CD4-positive, CD25-positive, alpha-beta regulatory T cell (primary cell): Measurements from ENCODE around the gene VMO1. TPM values are rescaled to one million over a fixed set of nuclear protein-coding genes. Genes with fewer than 3 reads are reported as not detected.

Experiments used
- ATAC-seq, 2 donors: fragments of 150-1000 bp; cut with Tn5 transposase; one replicate each; pipeline ENCODE4 v1.10.0; 2021; ENCODE audit warnings: low read depth in 2 of 2, moderate number of reproducible peaks in 2 of 2, moderate library complexity in 1 of 2
- DNase-seq, 3 donors: peaks; one replicate each; pipeline versions ENCODE4 v3.0.0 to v3.0.0-alpha.2; 2012 to 2022; ENCODE audit warnings: mixed read lengths in 1 of 3
- H3K27ac ChIP-seq: one replicate; pipeline ENCODE4 v1.7.0; 2013; ENCODE audit warnings: mild to moderate bottlenecking, low read length; ENCODE audit not compliant: insufficient read depth, poor library complexity, severe bottlenecking
- H3K27me3 ChIP-seq: one replicate; pipeline ENCODE4 v1.7.0; 2013; ENCODE audit warnings: low read length; ENCODE audit not compliant: control insufficient read depth, insufficient read depth
- H3K36me3 ChIP-seq: one replicate; pipeline ENCODE4 v1.7.0; 2013; ENCODE audit warnings: mild to moderate bottlenecking, low read length, moderate library complexity; ENCODE audit not compliant: control insufficient read depth, insufficient read depth
- H3K4me1 ChIP-seq: 2 replicates; pipeline ENCODE4 v1.7.0; 2013; ENCODE audit warnings: mild to moderate bottlenecking, low read length; ENCODE audit not compliant: insufficient read depth, control insufficient read depth, poor library complexity, severe bottlenecking
- H3K4me3 ChIP-seq: one replicate; pipeline ENCODE4 v1.7.0; 2013; ENCODE audit warnings: low read depth, mild to moderate bottlenecking, low read length, moderate library complexity
- H3K9me3 ChIP-seq, 2 experiments: 1 replicate in 1 of 2; 2 replicates in 1 of 2; pipeline ENCODE4 v1.7.0; 2013; ENCODE audit warnings: low read length in 2 of 2, mild to moderate bottlenecking in 1 of 2, moderate library complexity in 1 of 2; ENCODE audit not compliant: control insufficient read depth in 2 of 2
- H3K27ac Mint-ChIP-seq, 3 donors: one replicate each; pipeline ENCODE4 v1.8.0; 2020 to 2022; ENCODE audit warnings: mild to moderate bottlenecking in 3 of 3, mixed read lengths in 3 of 3, moderate library complexity in 2 of 3
- H3K27me3 Mint-ChIP-seq: one replicate; pipeline ENCODE4 v1.8.0; 2022; ENCODE audit warnings: mild to moderate bottlenecking, mixed read lengths
- H3K36me3 Mint-ChIP-seq: one replicate; pipeline ENCODE4 v1.8.0; 2020; ENCODE audit warnings: mixed read lengths
- H3K4me1 Mint-ChIP-seq, 4 donors: one replicate each; pipeline ENCODE4 v1.8.0; 2020 to 2022; ENCODE audit warnings: mixed read lengths in 4 of 4, mild to moderate bottlenecking in 1 of 4
- H3K4me3 Mint-ChIP-seq, 4 donors: one replicate each; pipeline ENCODE4 v1.8.0; 2020 to 2022; ENCODE audit warnings: mild to moderate bottlenecking in 4 of 4, mixed read lengths in 4 of 4, moderate library complexity in 3 of 4
- H3K9me3 Mint-ChIP-seq, 7 donors: one replicate each; pipeline ENCODE4 v1.8.0; 2020 to 2022; ENCODE audit warnings: mixed read lengths in 7 of 7, mild to moderate bottlenecking in 3 of 7, moderate library complexity in 2 of 7
- polyA plus RNA-seq, 4 donors: library from polyadenylated mRNA; unstranded; fragments of 300-500 nt; fragmentation: Illumina TruSeq; gene quantifications; one replicate each; pipeline ENCODE4 v1.2.3, GENCODE V29; 2021
- total RNA-seq: library from RNA; stranded (reverse); gene quantifications from one replicate; pipeline ENCODE4 v1.2.3, GENCODE V29; 2022

Gene VMO1
- total and polyA plus RNA-seq, 5 donors from 2014 or later, result 0.71 TPM; not detected in 4

DNA sequence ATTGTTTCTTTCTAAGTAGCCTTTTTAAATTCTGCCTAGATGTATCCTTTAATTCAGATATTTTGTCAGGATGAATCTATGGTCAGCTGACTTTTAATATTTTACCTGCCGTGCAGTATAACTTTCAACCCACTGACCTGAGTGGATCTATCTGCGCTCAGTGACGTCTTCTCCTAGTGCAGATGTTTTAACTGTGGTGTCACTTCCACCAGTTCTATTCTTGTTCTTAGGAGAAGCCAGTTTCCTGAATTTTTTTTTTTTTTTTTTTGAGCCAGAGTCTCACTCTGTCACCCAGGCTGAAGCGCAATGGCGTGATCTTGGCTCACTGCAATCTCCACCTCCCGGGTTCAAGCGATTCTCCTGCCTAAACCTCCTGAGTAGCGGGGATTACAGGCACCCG, 19.4 kb downstream of the VMO1 start:
- H3K9me3 Mint-ChIP-seq, result no peaks in the 10 kb centered on the region
- DNase-seq (no peak), ATAC-seq (no peak)
- no peak overlapping the region for H3K4me3 ChIP-seq
- no peak overlapping the region for H3K4me3 Mint-ChIP-seq
- H3K27ac ChIP-seq, result no peak overlapping the region
- H3K9me3 ChIP-seq, result no peaks in the 10 kb centered on the region
- H3K4me1 ChIP-seq, result peaks cover 4% of the 10 kb centered on the region
- peaks cover 12% of the 10 kb centered on the region for H3K27me3 Mint-ChIP-seq
- peaks cover 0 to 7% (median 4%) of the 10 kb centered on the region in 4 donors for H3K4me1 Mint-ChIP-seq
- no peak overlapping the region for H3K27ac Mint-ChIP-seq
- H3K36me3 Mint-ChIP-seq, result no peaks in the 10 kb centered on the region
- H3K36me3 ChIP-seq, result no peaks in the 10 kb centered on the region
- H3K27me3 ChIP-seq, result no peaks in the 10 kb centered on the region

DNA sequence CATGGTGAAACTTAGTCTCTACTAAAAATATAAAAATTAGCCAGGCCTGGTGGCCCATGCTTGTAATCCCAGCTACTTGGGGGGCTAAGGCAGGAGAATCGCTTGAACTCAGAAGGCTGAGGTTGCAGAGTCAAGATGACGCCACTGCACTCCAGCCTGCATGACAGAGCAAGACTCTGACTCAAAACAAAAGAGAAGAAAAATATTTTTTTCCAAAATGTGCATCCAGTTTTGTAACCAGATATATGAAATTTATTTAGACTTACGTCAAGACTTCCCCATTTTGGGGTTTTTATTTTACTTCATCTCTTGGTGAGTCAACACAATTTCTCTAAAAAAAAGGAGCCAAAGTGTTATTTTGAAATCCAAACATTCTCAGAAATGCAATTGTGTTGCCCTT, 20.0 kb downstream of the VMO1 start:
- Histone ChIP-seq H3K4me3 (no peak overlapping the region), H3K27me3 (no peaks in the 10 kb centered on the region), H3K27ac (no peak overlapping the region), H3K9me3 (no peaks in the 10 kb centered on the region), H3K36me3 (no peaks in the 10 kb centered on the region), H3K4me1 (no peaks in the 10 kb centered on the region)
- Mint-ChIP-seq H3K27ac (no peak overlapping the region), H3K4me1 (peaks cover 0 to 2% (median under 1%) of the 10 kb centered on the region in 4 donors), H3K4me3 (no peak overlapping the region), H3K9me3 (no peaks in the 10 kb centered on the region), H3K27me3 (peaks cover 13% of the 10 kb centered on the region), H3K36me3 (no peaks in the 10 kb centered on the region)
- DNase-seq, result no peak
- no peak for ATAC-seq

DNA sequence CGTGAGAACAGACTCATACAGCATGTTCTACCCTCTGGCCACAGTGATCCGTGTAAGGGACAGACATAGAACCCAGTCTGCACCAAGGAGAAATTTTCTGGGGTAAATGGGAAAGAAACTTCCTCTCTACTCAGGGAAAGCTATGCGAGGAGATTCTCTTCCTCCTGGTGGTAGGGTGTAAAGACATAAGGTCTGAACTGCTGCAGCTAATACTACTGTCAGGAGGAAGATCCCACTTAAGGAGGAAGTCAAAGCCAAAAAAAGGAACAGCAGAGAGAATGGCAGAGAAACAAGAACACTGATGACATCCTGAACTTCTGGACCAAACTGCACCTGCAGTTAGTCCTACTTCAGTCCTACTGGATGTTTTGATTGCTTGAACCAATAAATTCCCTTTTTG, 21.6 kb downstream of the VMO1 start:
- Histone ChIP-seq H3K36me3 (no peaks in the 10 kb centered on the region), H3K4me3 (no peak overlapping the region), H3K27ac (no peak overlapping the region), H3K27me3 (no peaks in the 10 kb centered on the region), H3K4me1 (no peaks in the 10 kb centered on the region), H3K9me3 (no peaks in the 10 kb centered on the region)
- H3K9me3 Mint-ChIP-seq, result no peaks in the 10 kb centered on the region
- no peaks in the 10 kb centered on the region for H3K36me3 Mint-ChIP-seq
- ATAC-seq (no peak), DNase-seq (no peak)
- no peaks in the 10 kb centered on the region for H3K4me1 Mint-ChIP-seq
- H3K27ac Mint-ChIP-seq, result no peak overlapping the region
- no peak overlapping the region for H3K4me3 Mint-ChIP-seq
- H3K27me3 Mint-ChIP-seq, result peaks cover 25% of the 10 kb centered on the region

DNA sequence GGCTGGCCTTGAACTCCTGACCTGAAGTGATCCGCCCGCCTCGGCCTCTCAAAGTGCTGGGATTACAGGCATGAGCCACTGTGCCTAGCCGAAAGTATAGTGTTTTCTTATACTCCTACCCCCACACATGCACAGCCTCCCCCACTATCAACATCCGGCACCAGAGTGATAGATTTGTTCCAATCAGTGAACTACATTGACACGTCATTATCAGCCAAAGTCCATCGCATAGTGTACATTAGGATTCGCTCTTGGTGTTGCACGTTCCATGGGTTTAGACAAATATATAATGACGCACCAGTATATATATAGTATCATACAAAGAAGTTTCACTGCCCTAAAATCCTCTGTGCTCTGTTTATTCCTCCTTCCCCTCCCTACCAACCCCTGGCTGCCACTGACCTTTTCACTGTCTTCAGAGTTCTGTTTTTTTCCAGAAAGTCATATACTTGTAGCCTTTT, 26.4 kb downstream of the VMO1 start:
- Histone ChIP-seq H3K36me3 (no peaks in the 10 kb centered on the region), H3K4me1 (no peaks in the 10 kb centered on the region), H3K27me3 (no peaks in the 10 kb centered on the region), H3K4me3 (no peak overlapping the region), H3K9me3 (no peaks in the 10 kb centered on the region), H3K27ac (no peak overlapping the region)
- no peaks in the 10 kb centered on the region for H3K36me3 Mint-ChIP-seq
- no peak overlapping the region for H3K27ac Mint-ChIP-seq
- H3K27me3 Mint-ChIP-seq, result peaks cover 49% of the 10 kb centered on the region
- H3K4me3 Mint-ChIP-seq, result no peak overlapping the region
- DNase-seq (no peak), ATAC-seq (no peak)
- H3K4me1 Mint-ChIP-seq, result no peaks in the 10 kb centered on the region
- no peaks in the 10 kb centered on the region for H3K9me3 Mint-ChIP-seq

DNA sequence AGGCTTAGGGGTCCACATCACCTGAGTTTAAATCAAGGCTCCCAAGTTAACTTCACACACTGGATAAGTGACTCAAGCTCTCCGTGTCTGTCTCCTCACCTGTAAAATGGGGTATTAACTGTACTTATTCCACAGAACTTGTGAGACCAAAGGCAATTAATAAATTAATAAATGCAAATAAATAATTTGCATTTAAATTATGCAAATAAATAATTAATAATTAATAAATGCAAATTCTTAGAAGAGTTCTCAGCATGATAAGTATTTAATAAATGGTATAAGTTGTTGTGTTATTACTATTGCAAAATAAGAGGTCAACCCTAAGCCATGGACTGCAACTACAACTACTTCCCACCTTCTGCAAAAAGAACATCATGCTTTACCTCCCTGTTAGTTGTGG, 32.8 kb downstream of the VMO1 start:
- DNase-seq (no peak), ATAC-seq (no peak)
- Histone ChIP-seq H3K9me3 (no peaks in the 10 kb centered on the region), H3K36me3 (no peaks in the 10 kb centered on the region), H3K4me3 (no peak overlapping the region), H3K27me3 (peaks cover 6% of the 10 kb centered on the region), H3K4me1 (no peaks in the 10 kb centered on the region), H3K27ac (no peak overlapping the region)
- Mint-ChIP-seq H3K27me3 (peaks cover 56% of the 10 kb centered on the region), H3K36me3 (no peaks in the 10 kb centered on the region), H3K27ac (no peak overlapping the region), H3K4me3 (no peak overlapping the region), H3K9me3 (no peaks in the 10 kb centered on the region), H3K4me1 (peaks cover 0 to 6% (median 2%) of the 10 kb centered on the region in 4 donors)

DNA sequence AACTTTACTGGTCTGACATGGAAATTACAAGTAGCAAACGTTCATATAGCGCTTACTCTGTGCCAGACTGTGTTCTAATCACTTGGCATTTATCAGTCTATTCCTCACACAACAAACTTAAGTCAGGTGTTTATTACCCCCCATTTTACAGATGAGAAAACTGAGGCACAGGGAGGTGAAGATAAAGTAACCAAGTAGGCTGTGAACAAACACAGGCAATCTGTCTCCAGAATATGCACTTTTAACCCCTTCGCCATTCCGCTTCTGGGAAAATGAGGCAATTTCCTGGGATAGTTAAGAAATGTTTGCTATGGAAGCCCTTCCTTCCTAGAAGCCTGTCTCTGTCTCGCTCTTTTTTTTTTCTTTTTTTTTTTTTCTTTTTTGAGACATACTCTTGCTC, 34.2 kb downstream of the VMO1 start:
- no peak overlapping the region for H3K4me3 ChIP-seq
- H3K9me3 ChIP-seq, result no peaks in the 10 kb centered on the region
- ATAC-seq (no peak), DNase-seq (no peak)
- Mint-ChIP-seq H3K27me3 (peaks cover 52% of the 10 kb centered on the region), H3K36me3 (no peaks in the 10 kb centered on the region), H3K27ac (no peak overlapping the region), H3K9me3 (no peaks in the 10 kb centered on the region), H3K4me3 (no peak overlapping the region), H3K4me1 (peaks cover 0 to 15% (median 9%) of the 10 kb centered on the region in 4 donors)
- H3K4me1 ChIP-seq, result peaks cover 5% of the 10 kb centered on the region
- peaks cover 7% of the 10 kb centered on the region for H3K27me3 ChIP-seq
- H3K27ac ChIP-seq, result no peak overlapping the region
- no peaks in the 10 kb centered on the region for H3K36me3 ChIP-seq

DNA sequence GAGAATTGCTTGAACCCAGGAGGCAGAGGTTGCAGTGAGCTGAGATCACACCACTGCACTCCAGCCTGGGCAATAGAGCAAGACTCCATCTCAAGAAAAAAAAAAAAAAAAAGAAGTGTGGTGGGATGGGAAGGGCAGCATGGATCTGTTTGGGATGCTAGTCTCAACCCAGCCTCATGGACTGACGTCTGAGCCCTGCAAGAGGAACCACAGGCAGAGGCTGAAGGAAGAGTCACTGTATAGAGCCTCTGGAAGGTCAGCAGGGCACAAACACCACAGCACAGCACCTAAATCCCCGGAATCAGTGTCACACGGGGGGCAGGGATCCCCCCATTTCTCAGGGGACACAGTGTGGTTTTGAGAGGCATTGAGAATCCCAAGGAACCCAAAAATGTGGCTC, 35.6 kb downstream of the VMO1 start:
- H3K4me1 Mint-ChIP-seq, result peaks cover 0 to 15% (median 10%) of the 10 kb centered on the region in 4 donors
- H3K36me3 Mint-ChIP-seq, result no peaks in the 10 kb centered on the region

DNA sequence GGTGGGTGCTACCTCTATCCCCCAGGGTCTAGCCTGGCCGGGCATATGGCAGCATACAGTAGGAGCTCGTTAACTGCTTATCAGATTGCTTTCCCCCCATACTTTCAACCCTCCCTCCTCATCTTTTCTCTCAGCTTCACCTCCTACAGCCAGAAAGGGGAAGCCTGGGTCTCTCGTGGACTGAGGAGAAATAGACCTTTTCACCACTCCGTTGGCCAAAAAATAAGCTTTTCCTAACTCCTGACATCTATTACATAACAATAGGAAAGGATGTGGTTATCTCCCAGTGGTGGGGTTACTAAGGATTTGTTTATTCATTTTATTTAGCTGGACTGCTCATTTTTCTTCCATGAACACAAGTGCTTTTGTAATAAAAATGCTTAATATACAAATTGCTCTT, 37.5 kb downstream of the VMO1 start:
- H3K4me3 Mint-ChIP-seq, result no peak overlapping the region
- H3K27me3 Mint-ChIP-seq, result peaks cover 46% of the 10 kb centered on the region
- no peak overlapping the region for H3K4me3 ChIP-seq
- H3K27ac Mint-ChIP-seq, result no peak overlapping the region
- H3K27ac ChIP-seq, result no peak overlapping the region
- no peaks in the 10 kb centered on the region for H3K9me3 ChIP-seq
- no peaks in the 10 kb centered on the region for H3K9me3 Mint-ChIP-seq
- no peaks in the 10 kb centered on the region for H3K36me3 ChIP-seq
- ATAC-seq (no peak), DNase-seq (no peak)
- H3K27me3 ChIP-seq, result peaks cover 7% of the 10 kb centered on the region
- H3K4me1 Mint-ChIP-seq, result peaks cover 0 to 23% (median 10%) of the 10 kb centered on the region in 4 donors
- peaks cover 9% of the 10 kb centered on the region for H3K4me1 ChIP-seq
- H3K36me3 Mint-ChIP-seq, result no peaks in the 10 kb centered on the region

More for the DNA sequence above, 35.6 kb downstream of the VMO1 start:
- no peak overlapping the region for H3K27ac Mint-ChIP-seq
- Histone ChIP-seq H3K9me3 (no peaks in the 10 kb centered on the region), H3K4me1 (peaks cover 5% of the 10 kb centered on the region), H3K27ac (no peak overlapping the region), H3K4me3 (no peak overlapping the region), H3K27me3 (peaks cover 7% of the 10 kb centered on the region), H3K36me3 (no peaks in the 10 kb centered on the region)
- ATAC-seq (no peak), DNase-seq (no peak)
- H3K9me3 Mint-ChIP-seq, result no peaks in the 10 kb centered on the region
- H3K4me3 Mint-ChIP-seq, result no peak overlapping the region
- peaks cover 47% of the 10 kb centered on the region for H3K27me3 Mint-ChIP-seq
